ENCODE data around the gene FOXP1.

The FOXP1 gene

DNA sequence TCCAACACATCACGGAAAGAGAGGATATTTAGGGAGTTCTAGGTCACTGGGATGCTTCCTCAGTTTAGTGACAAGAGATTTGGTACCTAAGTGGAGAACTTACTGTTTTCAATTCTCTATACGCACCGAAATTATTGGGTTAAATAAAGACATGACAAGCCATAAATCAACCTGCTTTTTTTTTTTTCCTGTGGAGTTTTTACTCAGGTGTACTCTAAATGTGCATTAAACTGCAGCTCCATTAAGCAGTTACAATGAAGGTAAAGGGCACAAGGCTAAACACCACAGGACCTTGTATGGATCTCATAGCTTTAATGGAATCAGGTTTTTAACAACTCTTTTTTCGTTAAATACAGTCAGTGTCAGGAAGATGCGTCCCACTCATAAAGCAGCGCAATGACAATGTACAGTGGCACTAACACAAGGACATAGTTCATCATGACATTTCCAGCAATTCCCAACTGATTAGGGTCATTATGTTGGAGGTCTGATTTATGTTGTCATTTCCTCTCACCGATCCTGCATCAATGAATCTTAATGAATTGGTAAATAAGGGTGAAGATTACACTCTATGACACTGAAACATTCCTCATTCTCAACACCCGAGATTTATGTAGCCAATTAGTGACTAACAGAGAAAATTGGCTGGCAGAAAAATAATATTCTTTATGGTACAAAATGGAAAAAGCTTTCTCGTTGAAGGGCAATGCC, 355.2 kb downstream of the FOXP1 start:
- no peak for DNase-seq (ENCODE audit: insufficient read length)
- TF ChIP-seq TAF1 (IDR thresholded peaks at IDR 0.05; ENCODE audit: borderline replicate concordance, low read depth, low read length) (no peak), POLR2A (IDR thresholded peaks at IDR 0.05; ENCODE audit: low read depth, low read length) (no peak), POLR2AphosphoS5 (IDR thresholded peaks at IDR 0.05; ENCODE audit: low read depth, low read length) (no peak)
- FAIRE-seq = no peak

DNA sequence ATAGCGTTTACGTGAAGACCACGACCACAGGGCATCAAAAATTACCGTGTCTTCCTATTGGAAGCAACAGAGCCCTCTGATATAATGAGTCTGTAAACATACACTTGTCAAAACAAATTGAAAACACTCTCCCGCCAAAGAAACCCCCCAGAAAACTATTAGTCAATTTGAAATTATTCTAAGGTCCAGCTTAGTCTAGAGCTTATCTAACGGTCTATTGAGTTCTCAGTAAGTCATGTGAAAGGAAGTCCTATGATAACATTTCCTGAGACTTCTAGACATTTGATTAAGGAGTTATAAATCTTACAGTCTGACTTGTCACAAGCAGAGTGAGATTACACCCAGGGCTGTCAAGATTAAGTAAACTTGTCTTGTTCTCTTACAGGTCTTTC, 356.3 kb downstream of the FOXP1 start:
- DNase-seq (ENCODE audit: insufficient read length) (no peak), FAIRE-seq (no peak)
- no peak for TF ChIP-seq TAF1 (IDR thresholded peaks at IDR 0.05; ENCODE audit: borderline replicate concordance, low read depth, low read length)
- TF ChIP-seq POLR2AphosphoS5 (IDR thresholded peaks at IDR 0.05; ENCODE audit: low read depth, low read length) = no peak
- TF ChIP-seq POLR2A (IDR thresholded peaks at IDR 0.05; ENCODE audit: low read depth, low read length) = no peak

DNA sequence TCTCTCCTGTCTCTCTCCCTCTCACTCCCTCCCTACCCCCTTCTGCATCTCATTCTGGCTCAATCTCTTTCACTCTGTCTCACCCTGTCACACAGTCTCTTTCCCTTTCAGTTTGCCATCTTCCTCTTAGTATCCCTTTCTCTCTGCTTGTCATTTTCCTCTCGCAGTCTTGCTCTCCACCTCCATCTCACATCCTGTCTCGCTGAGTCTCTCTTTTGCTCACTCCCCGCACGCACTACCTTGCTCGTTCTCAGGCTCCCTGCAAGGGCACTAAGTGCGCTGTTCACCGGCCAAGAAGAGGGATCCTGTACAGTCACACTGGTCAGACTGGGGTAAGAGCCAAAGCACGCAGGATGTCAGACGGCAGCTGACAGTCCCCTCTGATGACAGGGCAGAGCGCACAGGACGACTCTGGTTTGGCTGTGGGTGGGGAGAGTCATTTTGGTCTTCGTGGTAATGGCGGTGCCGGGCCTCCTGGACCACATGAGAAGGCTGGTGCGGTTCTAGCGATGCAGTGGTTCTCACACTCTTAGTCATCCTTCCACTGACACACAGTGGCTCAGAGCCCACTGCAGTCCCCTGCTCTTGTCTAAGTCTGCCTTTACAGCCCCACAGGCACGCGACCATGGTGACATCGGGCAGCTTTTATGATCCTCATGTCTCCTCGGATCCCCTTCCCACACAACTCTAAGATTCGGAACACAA, 356.8 kb downstream of the FOXP1 start:
- TF ChIP-seq TAF1 (IDR thresholded peaks at IDR 0.05; ENCODE audit: borderline replicate concordance, low read depth, low read length) = no peak
- TF ChIP-seq POLR2AphosphoS5 (IDR thresholded peaks at IDR 0.05; ENCODE audit: low read depth, low read length) = no peak
- TF ChIP-seq POLR2A (IDR thresholded peaks at IDR 0.05; ENCODE audit: low read depth, low read length) = no peak
- DNase-seq (ENCODE audit: insufficient read length) (no peak), FAIRE-seq (peak; percentile 27)

DNA sequence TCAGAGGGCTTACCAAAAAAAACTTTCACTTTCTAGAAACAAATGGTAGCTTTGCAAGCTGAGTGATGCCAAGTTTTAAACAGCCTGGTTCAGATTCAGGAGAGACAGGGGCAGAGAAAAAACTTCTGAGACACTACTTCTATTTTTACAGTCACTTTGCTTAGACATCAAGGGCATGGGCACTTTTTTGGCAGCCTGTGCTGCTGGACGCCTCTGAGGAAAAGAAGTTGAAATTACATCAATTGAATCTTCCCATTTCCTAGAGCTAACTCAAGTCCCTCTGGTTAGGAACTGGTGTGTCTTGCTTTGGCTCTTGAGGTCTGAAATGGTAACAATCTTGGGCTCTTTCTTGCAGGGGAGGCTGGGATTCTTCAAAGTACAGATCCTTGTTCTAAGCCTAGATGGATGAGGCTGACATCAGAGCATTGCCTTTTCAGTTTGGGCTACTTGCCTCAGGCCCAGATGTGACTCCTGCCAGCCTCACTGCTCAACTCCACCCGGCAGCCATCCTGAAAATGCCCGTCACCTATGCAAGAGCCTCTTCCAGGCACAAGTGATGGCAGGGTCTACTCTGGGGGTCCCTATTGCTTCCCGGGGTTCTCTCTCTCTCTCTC, 357.5 kb downstream of the FOXP1 start:
- FAIRE-seq = no peak
- TF ChIP-seq POLR2AphosphoS5 (IDR thresholded peaks at IDR 0.05; ENCODE audit: low read depth, low read length) (no peak), POLR2A (IDR thresholded peaks at IDR 0.05; ENCODE audit: low read depth, low read length) (no peak), TAF1 (IDR thresholded peaks at IDR 0.05; ENCODE audit: borderline replicate concordance, low read depth, low read length) (no peak)
- no peak for DNase-seq (ENCODE audit: insufficient read length)

DNA sequence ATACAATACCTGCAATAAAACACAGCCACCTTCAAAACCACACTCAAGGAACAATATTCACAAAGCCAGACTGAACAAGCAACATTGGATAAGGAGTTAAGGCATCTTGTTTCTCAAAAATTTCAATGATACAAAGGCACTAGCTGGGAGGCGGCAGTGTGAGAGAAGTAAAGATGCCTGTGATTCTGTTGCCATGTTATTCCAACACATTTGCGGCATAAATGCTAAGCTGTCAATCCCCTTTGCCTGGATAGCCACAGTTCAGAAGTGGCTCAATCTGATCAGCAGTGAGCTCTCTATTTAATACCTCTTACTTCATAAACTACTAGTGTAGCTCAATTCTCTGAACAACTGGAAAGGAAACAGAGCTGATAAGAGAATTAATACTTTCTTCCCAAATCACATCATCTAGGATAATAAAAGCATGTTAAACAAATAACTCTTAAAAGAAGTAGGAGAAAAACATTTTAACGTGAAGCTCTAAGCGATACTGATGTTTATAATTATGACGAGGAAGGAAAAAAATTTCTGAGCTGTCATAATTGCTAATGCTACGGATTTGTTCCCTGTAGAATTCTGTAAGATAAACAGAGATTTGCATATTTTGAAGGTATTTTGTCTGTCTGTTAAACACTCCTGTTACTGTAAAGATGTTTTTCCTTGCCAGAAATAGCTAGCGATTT, 358.4 kb downstream of the FOXP1 start:
- no peak for TF ChIP-seq TAF1 (IDR thresholded peaks at IDR 0.05; ENCODE audit: borderline replicate concordance, low read depth, low read length)
- no peak for TF ChIP-seq POLR2A (IDR thresholded peaks at IDR 0.05; ENCODE audit: low read depth, low read length)
- no peak for TF ChIP-seq POLR2AphosphoS5 (IDR thresholded peaks at IDR 0.05; ENCODE audit: low read depth, low read length)
- DNase-seq (ENCODE audit: insufficient read length) (no peak), FAIRE-seq (no peak)

DNA sequence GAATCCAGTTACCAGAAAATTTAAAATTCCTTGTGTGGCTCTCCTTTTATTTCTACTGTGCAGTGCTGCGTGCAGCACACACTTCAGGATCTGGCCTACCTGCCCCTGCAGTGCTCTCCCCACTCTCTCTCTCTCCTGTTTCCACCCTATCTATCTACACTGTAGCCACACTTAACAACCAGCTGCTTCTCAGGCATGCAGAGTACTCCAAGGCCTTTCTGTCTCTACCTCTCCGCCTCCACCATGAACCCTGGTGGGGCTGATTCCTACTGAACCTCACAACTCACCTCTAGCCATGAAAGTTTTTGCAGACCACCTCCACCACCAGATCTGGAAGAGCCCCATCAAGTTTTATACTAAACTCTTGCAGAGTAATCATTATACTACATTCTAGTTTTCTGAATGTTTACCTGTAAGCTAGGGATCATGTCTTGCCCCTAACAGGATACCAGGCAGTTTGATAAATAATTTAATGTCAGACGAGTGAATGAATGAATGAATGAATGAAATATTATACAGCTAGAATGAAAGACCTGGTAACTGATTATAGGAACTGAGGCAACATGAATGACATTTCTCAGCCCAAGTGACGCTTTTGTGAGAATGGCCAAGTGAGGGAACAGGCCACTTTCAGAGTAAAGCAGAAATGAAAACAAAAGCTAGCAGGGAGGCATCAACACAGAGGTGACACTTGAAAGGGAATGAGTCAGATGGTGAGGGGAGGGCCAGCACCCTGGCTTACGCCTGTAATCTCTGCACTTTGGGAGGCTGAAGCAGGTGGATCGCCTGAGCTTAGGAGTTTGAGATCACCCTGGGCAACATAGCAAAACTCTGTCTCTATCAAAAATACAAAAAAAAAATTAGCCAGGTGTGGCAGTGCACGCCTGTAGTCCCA, 363.5 kb downstream of the FOXP1 start:
- FAIRE-seq (no peak), DNase-seq (ENCODE audit: insufficient read length) (peak; percentile 8)
- TF ChIP-seq POLR2A (IDR thresholded peaks at IDR 0.05; ENCODE audit: low read depth, low read length) = no peak
- TF ChIP-seq POLR2AphosphoS5 (IDR thresholded peaks at IDR 0.05; ENCODE audit: low read depth, low read length) = no peak
- no peak for TF ChIP-seq TAF1 (IDR thresholded peaks at IDR 0.05; ENCODE audit: borderline replicate concordance, low read depth, low read length)

DNA sequence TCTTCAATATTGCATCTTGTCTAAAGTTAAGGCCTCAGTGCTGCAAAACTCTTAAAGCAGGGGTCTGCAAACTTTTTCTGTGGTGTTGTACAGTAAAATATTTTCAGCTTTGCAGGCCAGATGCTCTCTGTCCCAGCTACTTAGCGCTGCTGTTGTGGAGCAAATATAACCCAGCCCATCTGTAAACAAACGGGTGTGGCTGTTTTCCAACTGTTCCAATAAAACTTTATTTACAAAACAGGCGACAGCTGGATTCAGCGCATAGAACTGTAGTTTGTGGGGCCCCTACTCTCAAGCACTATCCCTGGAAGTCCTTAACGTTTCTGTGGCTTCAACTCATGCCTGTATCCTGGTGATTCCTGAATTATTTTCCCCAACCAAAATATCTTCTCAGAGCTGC, 365.0 kb downstream of the FOXP1 start:
- TF ChIP-seq POLR2AphosphoS5 (IDR thresholded peaks at IDR 0.05; ENCODE audit: low read depth, low read length) = no peak
- no peak for TF ChIP-seq POLR2A (IDR thresholded peaks at IDR 0.05; ENCODE audit: low read depth, low read length)
- no peak for TF ChIP-seq TAF1 (IDR thresholded peaks at IDR 0.05; ENCODE audit: borderline replicate concordance, low read depth, low read length)
- no peak for DNase-seq (ENCODE audit: insufficient read length)
- FAIRE-seq = no peak

DNA sequence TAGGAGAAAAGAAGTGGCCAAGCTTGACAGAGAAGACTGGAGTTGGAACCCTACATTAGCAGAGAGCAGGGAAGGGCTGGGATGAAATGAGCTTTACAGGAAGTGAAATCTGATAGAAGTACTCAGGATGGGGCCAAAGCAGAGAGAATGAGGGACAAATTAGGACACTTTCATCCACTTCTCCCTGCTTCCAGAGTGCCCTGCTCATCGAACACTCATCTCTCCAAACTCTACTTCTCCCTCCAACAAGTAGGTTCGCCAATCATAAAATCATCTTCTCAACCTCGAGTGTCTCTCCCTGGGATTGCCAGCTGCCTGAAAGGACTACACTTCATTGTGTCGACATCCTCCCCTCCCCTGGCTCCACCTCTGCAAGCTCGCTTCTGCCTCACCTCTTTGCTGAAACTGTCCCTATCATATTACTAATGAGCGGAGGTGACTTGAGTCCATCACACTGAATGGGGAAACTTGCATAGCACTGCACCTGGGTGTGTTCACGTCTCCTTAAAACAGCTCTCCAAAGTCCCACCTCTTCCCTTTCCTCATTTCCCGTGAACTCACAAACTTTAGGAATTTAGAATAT, 365.8 kb downstream of the FOXP1 start:
- no peak for FAIRE-seq
- DNase-seq (ENCODE audit: insufficient read length) = no peak
- TF ChIP-seq POLR2A (IDR thresholded peaks at IDR 0.05; ENCODE audit: low read depth, low read length) (no peak), TAF1 (IDR thresholded peaks at IDR 0.05; ENCODE audit: borderline replicate concordance, low read depth, low read length) (no peak), POLR2AphosphoS5 (IDR thresholded peaks at IDR 0.05; ENCODE audit: low read depth, low read length) (no peak)

DNA sequence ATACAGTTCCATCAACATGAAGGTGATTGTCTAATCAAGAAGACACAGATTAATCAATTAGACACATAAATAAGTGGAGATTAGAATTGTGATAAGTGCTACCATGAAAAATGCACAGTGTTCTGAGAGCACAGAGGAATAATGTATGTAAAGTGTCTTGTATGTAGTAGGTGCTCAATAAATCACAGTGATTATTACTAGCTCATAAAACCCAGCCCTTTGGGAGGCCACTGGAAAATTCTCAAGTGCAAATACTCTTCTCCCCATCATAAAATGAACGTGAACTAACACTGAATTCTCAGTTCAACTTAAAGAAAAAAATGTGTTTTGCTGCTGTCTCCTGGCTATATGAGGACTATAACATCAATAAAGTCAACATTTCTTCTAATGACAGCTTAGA, 368.2 kb downstream of the FOXP1 start:
- no peak for TF ChIP-seq TAF1 (IDR thresholded peaks at IDR 0.05; ENCODE audit: borderline replicate concordance, low read depth, low read length)
- TF ChIP-seq POLR2AphosphoS5 (IDR thresholded peaks at IDR 0.05; ENCODE audit: low read depth, low read length) = no peak
- TF ChIP-seq POLR2A (IDR thresholded peaks at IDR 0.05; ENCODE audit: low read depth, low read length) = no peak
- DNase-seq (ENCODE audit: insufficient read length) = no peak
- FAIRE-seq = no peak

DNA sequence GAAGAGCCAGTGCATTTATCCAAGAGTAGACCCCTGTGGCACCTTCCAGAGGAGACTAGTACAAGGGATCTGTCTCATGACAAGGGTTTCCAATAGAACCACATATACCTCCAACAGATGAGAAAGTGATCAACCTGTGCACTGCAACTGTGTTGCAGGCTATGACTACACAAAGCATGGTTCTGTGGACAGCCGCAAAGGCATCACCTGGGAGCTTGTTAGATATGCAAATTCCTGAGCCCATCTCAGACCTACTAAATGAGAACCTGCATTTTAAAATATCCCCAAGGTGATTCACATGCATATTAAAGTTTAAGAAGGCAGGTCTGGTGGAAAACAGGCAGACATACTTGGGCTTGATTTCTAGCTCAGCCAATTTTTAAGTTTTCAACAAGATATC, 368.7 kb downstream of the FOXP1 start:
- no peak for TF ChIP-seq POLR2AphosphoS5 (IDR thresholded peaks at IDR 0.05; ENCODE audit: low read depth, low read length)
- no peak for TF ChIP-seq POLR2A (IDR thresholded peaks at IDR 0.05; ENCODE audit: low read depth, low read length)
- TF ChIP-seq TAF1 (IDR thresholded peaks at IDR 0.05; ENCODE audit: borderline replicate concordance, low read depth, low read length) = no peak
- no peak for FAIRE-seq
- DNase-seq (ENCODE audit: insufficient read length) = no peak

All from GM12892 (cell line).